ENCODE measurements around the gene CHAMP1. TPM values are rescaled to one million over a fixed set of nuclear protein-coding genes. Genes with fewer than 3 reads are reported as not detected.
"Not testable (repeated sequence)": the region's sequence is repeated elsewhere in the genome, so short reads cannot be mapped to it uniquely, and the experiment has no call there.

CHAMP1 gene
- total and polyA plus RNA-seq, 2 of the 8 experiments (the other 6 are each of a cell fraction or from before 2014, with no cell fraction given), result 26.8 to 41.9 TPM

DNA sequence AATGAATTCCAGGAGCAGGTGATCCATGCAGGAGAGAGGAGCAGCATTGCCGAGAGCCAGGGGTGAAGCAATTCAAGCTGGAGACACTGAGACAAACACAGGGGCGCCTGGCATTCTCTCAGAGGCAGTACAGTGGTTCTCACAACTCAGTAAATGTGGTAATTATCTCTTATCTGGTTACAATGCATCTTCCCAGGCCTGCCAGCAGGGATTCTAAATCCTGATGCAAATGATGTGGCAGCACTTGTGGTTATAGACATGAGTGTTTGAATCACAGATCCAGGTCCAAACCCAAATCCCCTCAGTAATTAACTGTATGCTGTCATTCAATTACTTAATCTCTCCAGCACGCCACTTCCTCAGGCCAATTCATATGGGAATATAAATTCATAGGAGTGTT, 19.6 kb downstream of the CHAMP1 start:
- H3K27me3 ChIP-seq (replicated peaks in 1 of 4; ENCODE audit: control insufficient read depth in 3 of 4, extremely low read depth in 1 of 4, insufficient read depth in 3 of 4, low read length in 3 of 4); H3K4me3 ChIP-seq (ENCODE audit: extremely low read depth in 1 of 4, insufficient read depth in 2 of 4, low read depth in 3 of 4, low read length in 4 of 4); H2BK15ac ChIP-seq (ENCODE audit: low read length); H3K4me2 ChIP-seq (ENCODE audit: insufficient read depth in 1 of 2, low read depth in 2 of 2, low read length in 2 of 2); H2AFZ ChIP-seq (ENCODE audit: low read length); H3K56ac ChIP-seq (replicated peaks; ENCODE audit: insufficient read length, low read depth, low read length); H3K18ac ChIP-seq (ENCODE audit: extremely low read depth, low read length); H3K79me2 ChIP-seq (ENCODE audit: control insufficient read depth in 1 of 2, insufficient read depth in 2 of 2, low read length in 2 of 2); H2BK20ac ChIP-seq (ENCODE audit: low read length); H3K23me2 ChIP-seq (ENCODE audit: low read depth, low read length); H4K20me1 ChIP-seq (replicated peaks in 1 of 2; ENCODE audit: control insufficient read depth in 1 of 2, insufficient read depth in 2 of 2, low read length in 2 of 2); H4K5ac ChIP-seq (ENCODE audit: insufficient read length, low read depth, low read length); H4K91ac ChIP-seq (replicated peaks; ENCODE audit: insufficient read length, low read length); H3K4ac ChIP-seq (replicated peaks; ENCODE audit: insufficient read length, low read depth, low read length); H3K27ac ChIP-seq (ENCODE audit: low read depth, low read length); H2BK120ac ChIP-seq (replicated peaks; ENCODE audit: low read depth, low read length); H2BK5ac ChIP-seq (ENCODE audit: low read depth, low read length); H3K14ac ChIP-seq (ENCODE audit: insufficient read length); DNase-seq (ENCODE audit: low read depth in 1 of 2, low spot score in 2 of 2); H3K36me3 ChIP-seq (ENCODE audit: control insufficient read depth in 2 of 4, insufficient read depth in 4 of 4, low read length in 3 of 4); FAIRE-seq; H3K79me1 ChIP-seq (ENCODE audit: low read depth, low read length); H3K9ac ChIP-seq (replicated peaks in 1 of 4; ENCODE audit: extremely low read depth in 1 of 4, low read depth in 3 of 4, low read length in 3 of 4); H3K4me1 ChIP-seq (replicated peaks in 1 of 4; ENCODE audit: control insufficient read depth in 3 of 4, insufficient read depth in 4 of 4, low read length in 3 of 4); H4K8ac ChIP-seq (ENCODE audit: extremely low read depth, insufficient read depth, low read length); H3K23ac ChIP-seq (ENCODE audit: insufficient read length); H2AK5ac ChIP-seq (ENCODE audit: low read depth, low read length); H3K9me3 ChIP-seq (ENCODE audit: insufficient read depth in 2 of 2, low read depth in 1 of 2, low read length in 1 of 2); H2BK12ac ChIP-seq (ENCODE audit: low read depth, low read length): not testable (repeated sequence)
- WGBS, 2 experiments (ENCODE audit: extremely low coverage in 1 of 2, insufficient coverage in 1 of 2, insufficient read length in 1 of 2, insufficient replicate concordance in 2 of 2, low coverage in 1 of 2, low lambda C conversion rate in 2 of 2, missing lambda C conversion rate in 1 of 2), result 63% methylated on average over 3 of the region's 3 CpGs; no CpG with 5 or more reads in 1 of the 2 experiments
- CTCF ChIA-PET (ENCODE audit: partially characterized antibody), result interaction anchor here (1.1 to 2.2 kb wide), 3 partner anchors 11 to 19 kb away, joined by 3 to 8 read pairs (median 5); no protein-coding TSS in a partner anchor
- POLR2A ChIA-PET (ENCODE audit: partially characterized antibody), result interaction anchor here (1.0 to 1.6 kb wide), 3 partner anchors 10 to 57 kb away, joined by 3 to 5 read pairs (median 4); partner anchors contain the start of gene UPF3A
- 0 out of 2 replicates have a peak, but pooled peaks have one; percentile 28 for TF ChIP-seq CEBPB (IDR thresholded peaks at IDR 0.05; ENCODE audit: low read depth, low read length)
